MV-4-11 (cell line): ENCODE measurements around the gene TMEM101.
"Not testable (repeated sequence)": the region's sequence is repeated elsewhere in the genome, so short reads cannot be mapped to it uniquely, and the experiment has no call there.

ENCODE experiments used
- DNase-seq: peaks from one replicate; lab custom pipeline; 2025; lab: John Stamatoyannopoulos, UW

The TMEM101 gene

DNA sequence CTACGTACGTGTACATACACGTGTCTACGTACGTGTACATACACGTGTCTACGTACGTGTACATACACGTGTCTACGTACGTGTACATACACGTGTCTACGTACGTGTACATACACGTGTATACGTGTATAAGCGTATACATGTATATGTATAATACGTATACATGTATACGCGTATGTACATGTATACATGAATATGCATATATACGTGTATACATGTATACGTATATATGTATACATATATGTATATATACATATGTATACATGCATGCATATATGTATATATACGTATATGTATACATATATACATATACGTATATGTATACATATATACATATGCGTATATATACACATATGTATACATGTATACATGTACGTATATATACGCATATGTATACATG is 38.9 kb downstream of the TMEM101 start:
- DNase-seq, result no peak

DNA sequence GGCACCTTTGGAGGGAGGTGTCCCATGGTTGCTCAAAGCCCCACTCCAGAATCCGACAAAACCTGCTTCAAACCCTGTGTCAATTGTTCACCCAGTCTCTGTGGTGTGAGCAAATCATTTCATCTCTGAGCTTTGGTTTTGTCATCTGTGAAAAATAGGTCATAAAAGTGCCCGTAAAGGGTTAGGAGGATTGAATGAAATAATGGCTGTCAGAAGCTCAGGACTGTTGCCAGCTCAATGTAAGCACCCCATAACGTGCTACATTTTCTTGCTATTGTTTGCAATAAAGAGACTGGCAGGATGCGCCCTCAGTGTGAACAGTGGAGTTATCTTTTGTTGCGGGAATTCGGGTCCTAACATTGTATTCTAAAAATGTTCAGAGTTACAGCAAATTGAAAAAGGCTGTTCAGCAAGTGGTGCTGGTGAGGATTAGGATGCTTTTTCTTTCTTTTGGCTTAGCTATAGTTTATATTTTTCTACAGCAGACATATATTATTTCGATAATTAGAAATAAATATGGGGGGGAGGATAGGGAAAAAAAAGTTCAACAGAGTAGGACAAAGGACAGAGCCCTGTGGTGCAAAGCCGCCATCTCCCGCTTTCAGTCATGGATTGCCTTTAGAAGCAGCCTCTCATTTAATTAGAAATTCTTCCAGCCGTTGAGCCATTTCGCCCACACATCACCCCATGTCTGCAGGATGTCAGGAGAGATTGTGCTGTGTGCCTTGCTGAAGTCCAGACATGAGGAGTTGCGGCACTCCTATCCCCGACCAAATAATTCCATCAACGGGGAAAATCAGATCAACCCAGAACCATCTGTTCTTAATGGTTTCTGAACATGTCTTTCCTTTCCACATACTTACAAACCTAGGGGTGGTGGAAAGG is 40.1 kb downstream of the TMEM101 start:
- DNase-seq, result no peak

DNA sequence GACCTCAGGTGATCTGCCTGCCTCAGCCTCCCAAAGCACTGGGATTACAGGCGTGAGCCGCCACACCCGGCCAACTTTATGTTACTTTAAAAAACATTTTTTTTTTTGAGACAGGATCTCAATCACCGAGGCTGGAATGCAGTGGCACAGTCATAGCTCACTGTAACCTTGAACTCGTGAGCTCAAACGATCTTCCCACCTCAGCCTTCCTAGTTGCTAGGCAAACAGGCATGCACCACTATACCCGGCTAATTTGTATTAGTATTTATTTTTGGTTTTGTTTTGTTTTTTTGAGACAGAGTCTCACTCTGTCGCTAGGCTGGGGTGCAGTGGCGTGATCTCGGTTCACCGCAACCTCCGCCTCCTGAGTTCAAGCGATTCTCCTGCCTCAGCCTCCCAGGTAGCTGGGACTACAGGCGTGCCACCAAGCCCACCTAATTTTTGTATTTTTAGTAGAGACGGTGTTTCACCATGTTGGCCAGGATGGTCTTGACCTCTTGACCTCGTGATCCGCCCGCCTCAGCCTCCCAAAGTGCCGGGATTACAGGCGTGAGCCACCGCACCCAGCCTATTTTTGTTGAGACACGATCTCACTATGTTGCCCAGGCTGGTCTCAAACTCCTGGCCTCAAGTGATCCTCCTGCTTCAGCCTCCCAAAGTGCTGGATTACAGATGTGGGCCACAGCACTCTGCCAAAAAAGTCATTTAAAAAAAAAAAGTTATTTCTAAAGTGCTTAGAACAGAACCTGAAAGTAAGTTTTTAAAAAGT is 42.1 kb downstream of the TMEM101 start:
- DNase-seq, result not testable (repeated sequence)

DNA sequence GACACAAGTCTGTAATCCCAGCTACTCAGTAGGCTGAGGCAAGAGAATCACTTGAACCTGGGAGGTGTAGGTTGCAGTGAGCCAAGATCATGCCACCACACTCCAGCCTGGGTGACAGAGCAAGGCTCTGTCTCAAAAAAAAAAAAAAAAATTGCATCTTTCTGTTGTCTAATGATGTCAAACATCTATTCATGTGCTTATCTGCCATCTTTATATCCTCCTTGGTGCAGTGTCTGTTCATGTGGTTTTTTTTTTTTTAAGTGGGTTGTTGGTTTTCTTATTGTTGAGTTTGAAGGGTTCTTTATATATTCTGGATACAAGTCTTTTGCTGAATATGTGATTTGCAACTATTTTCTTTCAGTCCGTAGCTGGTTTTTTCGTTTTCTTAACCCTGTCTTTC is 43.3 kb downstream of the TMEM101 start:
- DNase-seq, result not testable (repeated sequence)

DNA sequence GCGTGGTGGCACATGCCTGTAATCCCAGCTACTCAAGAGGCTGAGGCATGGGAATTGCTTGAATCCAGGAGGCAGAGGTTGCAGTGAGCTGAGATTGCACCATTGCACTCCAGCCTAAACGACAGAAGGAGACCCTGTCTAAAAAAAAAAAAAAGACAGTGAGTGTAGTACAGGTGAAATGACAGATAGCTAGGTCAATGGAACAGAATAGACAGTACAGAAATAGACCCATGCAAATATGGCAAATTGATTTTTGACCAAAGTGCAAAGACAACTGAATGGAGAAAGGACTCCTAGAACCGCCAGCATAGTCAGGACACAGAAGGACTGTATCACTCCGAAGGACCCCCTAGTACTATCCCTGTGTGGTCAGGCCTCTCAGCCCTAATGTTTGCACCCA is 44.4 kb downstream of the TMEM101 start:
- no peak for DNase-seq

DNA sequence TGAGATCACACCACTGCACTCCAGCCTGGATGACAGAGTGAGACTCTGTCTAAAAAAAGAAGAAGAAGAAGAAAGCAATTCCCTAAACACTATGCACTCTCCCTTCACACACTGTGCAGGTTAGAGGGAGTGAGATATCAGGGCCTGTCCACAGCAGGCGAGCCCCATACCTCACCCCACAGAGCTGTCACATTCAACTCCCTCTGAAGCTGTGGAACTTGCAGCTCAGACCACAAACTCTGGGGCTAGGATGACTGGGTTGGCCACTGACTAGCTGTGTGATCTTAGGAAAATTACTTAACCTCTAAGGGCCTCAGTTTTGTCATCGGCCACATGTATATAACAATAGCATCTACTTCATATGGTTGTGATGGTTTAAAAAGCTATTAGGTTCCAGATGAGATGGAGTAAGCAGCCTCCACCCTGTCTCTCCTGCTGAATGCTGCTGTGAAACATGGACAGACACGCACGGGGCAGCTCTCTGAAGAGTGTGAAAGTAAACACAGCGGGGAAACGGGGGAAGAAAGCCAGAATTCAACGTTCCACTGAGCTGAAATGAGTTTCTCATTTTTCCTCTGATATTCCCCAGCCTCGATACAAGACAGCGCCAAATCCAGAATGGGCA is 47.4 kb downstream of the TMEM101 start:
- no peak for DNase-seq

DNA sequence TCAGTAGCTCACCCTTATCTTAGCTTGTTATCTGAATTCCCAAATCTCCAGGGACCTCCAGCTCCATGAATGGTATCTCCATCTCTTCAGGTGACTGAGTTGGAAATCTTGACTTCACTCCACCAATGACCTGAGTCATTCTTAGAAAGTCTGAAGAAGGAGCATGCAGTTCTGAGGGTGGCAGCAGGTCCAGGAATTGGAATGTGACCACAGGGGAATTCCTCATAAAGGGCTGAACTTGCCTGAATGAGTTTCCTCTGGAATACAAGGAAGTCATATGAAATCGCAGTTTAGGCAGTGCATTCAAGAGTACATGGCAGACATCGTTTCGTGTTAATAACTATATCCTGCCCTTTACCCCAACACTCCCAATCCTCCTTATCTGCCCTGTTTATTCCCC is 48.5 kb downstream of the TMEM101 start:
- DNase-seq, result no peak

DNA sequence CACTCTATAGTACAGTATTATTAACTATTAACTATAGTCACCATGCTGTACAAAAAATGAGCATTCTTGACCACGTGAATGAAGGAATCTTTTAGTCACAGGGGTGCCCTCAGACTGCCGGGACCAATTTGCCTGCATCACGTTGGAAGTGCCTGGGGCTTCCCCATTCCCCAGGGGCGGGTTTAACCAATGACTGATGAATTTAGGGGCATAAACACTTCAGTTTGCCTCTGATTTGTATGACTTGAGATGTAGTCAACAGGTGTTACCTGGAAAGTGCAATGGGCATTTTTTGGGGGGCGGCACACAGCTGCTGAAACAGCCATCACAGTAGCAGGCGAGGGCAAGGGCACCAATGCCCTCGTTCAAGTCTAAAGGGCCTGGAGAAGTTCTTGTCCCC is 52.3 kb downstream of the TMEM101 start:
- DNase-seq, result no peak

DNA sequence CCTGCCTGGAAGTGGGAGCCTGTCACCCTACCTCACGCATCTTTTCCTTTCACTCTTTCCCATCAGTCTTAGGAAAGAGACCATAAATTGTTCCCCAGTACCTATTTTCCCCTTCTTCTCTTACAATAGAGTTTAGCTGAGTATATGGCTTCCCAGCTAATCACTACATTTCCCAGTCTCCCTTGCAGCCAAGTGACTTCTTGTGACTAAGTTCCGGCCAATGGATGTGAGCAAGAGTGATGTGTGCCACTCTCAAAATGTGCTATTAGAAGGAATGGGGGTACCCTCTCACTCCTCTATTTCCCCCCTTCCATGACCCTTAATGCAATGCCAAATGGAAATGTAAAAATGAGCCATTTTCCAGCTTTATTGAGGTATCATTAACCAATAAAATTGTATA is 52.8 kb downstream of the TMEM101 start:
- DNase-seq, result no peak

DNA sequence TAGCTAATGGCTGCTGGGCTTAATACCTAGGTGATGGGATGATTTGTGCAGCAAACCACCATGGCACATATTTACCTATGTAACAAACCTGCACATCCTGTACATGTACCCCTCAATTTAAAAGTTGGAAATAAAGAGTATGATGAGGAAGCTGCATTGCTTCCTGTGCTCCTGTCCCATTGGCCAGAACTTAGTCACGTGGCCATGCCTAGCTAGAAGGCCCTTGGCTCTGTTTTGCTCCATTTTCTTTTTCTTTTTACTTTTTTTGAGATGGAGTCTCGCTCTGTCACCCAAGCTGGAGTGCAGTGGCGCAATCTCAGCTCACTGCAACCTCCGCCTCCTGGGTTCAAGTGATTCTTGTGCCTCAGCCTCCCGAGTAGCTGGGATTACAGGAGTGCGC is 53.5 kb downstream of the TMEM101 start:
- DNase-seq, result not testable (repeated sequence)
